Suprapubic skin (tissue), 3 donors: ENCODE results near the gene KLK12.

ENCODE experiments used
- EP300 ChIP-seq: sonication (generic); formaldehyde crosslinking; IDR thresholded peaks from one replicate; pipeline ENCODE4 v1.6.1; 2017; ENCODE audit warnings: antibody characterized with exemption
- TF ChIP-seq, protein P1 (sequence below), 2 donors: fragments of 200-600 bp in 1 of 2; fragments of 450-650 bp in 1 of 2; sonication (generic) in 1 of 2; IDR thresholded peaks; one replicate each; pipeline ENCODE4 v1.5.1; 2016 to 2019; ENCODE audit warnings: antibody characterized with exemption in 2 of 2, mild to moderate bottlenecking in 1 of 2, moderate library complexity in 1 of 2

DNA sequence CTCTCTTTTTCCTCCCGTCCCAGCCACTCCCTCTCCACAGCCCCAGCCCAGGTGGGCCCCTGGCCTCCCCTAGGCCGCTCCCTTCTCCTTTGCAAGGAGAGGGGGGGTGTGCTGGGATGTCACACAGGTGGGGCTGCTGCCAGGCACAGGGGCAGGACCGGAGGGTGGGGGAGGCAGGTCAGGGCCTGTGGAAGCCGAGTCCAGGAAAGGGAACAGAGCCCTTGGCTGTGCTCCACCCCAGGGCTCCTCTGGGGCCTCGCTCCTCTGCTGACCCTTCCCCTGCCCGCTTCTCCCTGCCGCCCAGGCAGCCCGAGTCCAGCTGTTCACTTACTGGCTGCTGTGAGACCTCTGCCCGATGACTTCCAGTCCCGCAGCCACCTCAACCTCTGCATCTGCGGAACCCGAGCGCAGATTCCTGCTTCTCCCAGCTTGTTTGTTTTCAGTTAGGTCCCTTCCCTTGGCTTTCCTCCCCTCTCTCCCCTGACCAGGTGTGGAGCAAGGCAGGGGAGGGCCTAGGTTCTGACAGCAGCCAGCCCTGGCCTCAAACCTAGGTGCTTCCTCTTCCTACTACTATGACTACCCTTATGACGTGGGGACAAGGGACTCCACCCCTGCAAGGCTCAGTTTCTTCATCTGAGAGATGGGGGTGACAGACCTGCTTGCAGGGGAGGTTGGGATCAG is 7.5 kb downstream of the KLK12 start:
- TF ChIP-seq, protein P1, sequence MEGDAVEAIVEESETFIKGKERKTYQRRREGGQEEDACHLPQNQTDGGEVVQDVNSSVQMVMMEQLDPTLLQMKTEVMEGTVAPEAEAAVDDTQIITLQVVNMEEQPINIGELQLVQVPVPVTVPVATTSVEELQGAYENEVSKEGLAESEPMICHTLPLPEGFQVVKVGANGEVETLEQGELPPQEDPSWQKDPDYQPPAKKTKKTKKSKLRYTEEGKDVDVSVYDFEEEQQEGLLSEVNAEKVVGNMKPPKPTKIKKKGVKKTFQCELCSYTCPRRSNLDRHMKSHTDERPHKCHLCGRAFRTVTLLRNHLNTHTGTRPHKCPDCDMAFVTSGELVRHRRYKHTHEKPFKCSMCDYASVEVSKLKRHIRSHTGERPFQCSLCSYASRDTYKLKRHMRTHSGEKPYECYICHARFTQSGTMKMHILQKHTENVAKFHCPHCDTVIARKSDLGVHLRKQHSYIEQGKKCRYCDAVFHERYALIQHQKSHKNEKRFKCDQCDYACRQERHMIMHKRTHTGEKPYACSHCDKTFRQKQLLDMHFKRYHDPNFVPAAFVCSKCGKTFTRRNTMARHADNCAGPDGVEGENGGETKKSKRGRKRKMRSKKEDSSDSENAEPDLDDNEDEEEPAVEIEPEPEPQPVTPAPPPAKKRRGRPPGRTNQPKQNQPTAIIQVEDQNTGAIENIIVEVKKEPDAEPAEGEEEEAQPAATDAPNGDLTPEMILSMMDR (IDR thresholded peaks at IDR 0.05) = no peak
- no peak for TF ChIP-seq EP300
